Measurements from ENCODE around the gene FAM53B.

The FAM53B gene

DNA sequence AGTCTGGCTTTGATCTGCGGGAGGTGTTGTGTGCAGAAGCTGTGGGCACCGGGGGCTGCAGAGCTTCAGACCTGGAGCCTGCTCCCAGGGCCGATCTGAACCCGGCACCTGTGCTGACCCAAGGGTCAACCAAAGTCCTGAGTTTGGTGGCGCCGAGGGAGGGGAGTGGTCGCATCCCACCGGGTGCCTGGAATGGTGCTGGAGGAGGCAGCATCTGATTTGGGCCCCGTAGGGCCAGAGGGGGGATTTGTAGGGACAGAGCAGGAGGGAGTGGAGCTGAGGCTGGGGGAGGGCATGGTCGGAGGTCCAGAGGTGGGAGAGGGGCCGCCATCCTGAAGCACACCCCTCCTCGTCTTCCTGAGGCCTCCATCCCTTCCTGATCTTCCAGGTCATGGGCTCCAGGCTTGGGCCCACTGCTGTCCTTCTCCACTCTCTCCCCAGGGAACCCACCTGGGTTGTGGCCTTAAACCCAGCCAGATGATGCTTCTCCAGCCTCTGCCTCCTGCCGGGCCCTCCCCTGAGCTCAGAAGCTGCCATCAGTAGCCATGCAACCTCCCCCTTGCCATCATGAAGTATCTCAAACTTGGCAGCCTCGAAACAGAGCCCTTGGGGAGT is 169.6 kb downstream of the FAM53B start:
- no peak overlapping the region for H3K4me3 ChIP-seq (ENCODE audit: low read depth, low read length)
- H3K36me3 ChIP-seq (ENCODE audit: control insufficient read depth, insufficient read depth, low read length) = no peaks in the 10 kb centered on the region
- no peak overlapping the region for H3K27ac ChIP-seq (ENCODE audit: low read depth, low read length)
- no peaks in the 10 kb centered on the region for H3K9me3 ChIP-seq (ENCODE audit: control insufficient read depth, insufficient read depth, low read length)
- H3K9ac ChIP-seq (ENCODE audit: low read depth, low read length) = no peak overlapping the region
- H3K4me1 ChIP-seq (ENCODE audit: control insufficient read depth, insufficient read depth, low read length) = no peaks in the 10 kb centered on the region
- H3K27me3 ChIP-seq (ENCODE audit: control insufficient read depth, insufficient read depth, low read length) = no peaks in the 10 kb centered on the region

DNA sequence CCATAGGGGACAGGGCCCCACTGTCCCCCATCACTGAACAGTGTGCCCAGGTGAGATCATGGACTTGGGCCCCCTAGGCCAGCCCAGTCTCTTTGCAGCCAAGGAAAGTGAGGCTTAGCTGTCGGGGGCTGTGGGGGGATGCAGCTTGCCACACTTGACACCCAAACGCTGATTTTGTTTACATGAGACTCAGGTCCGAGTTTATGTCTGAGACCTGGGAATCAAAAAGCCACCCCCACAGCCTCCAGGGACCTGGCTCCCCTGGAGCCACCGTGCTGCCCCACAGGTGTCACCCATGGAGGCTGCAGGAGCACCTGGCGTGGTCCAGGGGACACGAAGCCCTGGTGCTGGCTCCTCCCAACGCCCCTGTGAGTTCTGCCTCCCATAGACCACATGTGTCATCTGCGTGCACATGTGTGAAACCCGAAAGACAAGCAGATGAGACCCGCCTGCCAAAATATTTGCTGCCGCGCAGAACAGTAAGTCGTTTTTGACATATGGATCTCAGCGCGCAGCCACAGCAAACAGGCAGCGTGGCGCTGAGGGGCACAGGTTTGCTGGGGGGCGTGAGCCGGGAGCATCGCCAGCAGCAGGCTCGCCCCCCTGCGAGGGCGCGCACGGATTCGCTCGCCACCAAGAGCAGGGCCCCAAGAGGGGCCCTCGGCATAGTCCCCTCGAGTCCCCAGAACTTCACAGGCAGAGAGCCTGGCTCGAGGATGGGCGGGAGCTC is 170.3 kb downstream of the FAM53B start:
- H3K4me3 ChIP-seq (ENCODE audit: low read depth, low read length) = no peak overlapping the region
- no peak overlapping the region for H3K27ac ChIP-seq (ENCODE audit: low read depth, low read length)
- H3K9me3 ChIP-seq (ENCODE audit: control insufficient read depth, insufficient read depth, low read length) = no peaks in the 10 kb centered on the region
- H3K27me3 ChIP-seq (ENCODE audit: control insufficient read depth, insufficient read depth, low read length) = no peaks in the 10 kb centered on the region
- no peaks in the 10 kb centered on the region for H3K4me1 ChIP-seq (ENCODE audit: control insufficient read depth, insufficient read depth, low read length)
- no peaks in the 10 kb centered on the region for H3K36me3 ChIP-seq (ENCODE audit: control insufficient read depth, insufficient read depth, low read length)
- no peak overlapping the region for H3K9ac ChIP-seq (ENCODE audit: low read depth, low read length)

DNA sequence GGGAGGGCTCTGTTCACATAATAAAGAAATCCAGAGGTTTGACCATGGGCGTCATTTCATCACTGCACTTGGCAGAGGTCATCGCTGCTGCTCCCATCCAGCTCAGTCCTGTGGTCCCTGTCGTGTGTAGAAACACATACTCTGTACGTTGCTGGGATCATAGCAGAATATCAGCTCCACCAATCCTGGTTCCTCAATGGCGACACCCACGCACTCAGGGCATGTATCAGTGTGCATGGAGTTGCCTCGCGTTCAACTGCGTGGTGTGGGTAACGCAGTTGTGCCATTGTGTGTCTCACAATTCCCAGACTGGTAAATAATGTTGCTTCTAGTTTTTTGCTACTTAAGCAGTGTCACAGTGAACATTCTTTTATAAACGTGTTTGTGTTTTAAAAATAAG is 171.4 kb downstream of the FAM53B start:
- Histone ChIP-seq H3K4me3 (ENCODE audit: low read depth, low read length) (no peak overlapping the region), H3K36me3 (ENCODE audit: control insufficient read depth, insufficient read depth, low read length) (no peaks in the 10 kb centered on the region), H3K27me3 (ENCODE audit: control insufficient read depth, insufficient read depth, low read length) (no peaks in the 10 kb centered on the region), H3K9me3 (ENCODE audit: control insufficient read depth, insufficient read depth, low read length) (no peaks in the 10 kb centered on the region), H3K4me1 (ENCODE audit: control insufficient read depth, insufficient read depth, low read length) (no peaks in the 10 kb centered on the region), H3K27ac (ENCODE audit: low read depth, low read length) (no peak overlapping the region), H3K9ac (ENCODE audit: low read depth, low read length) (no peak overlapping the region)

- Histone ChIP-seq H3K27me3 (ENCODE audit: control insufficient read depth, insufficient read depth, low read length) (no peaks in the 10 kb centered on the region), H3K9me3 (ENCODE audit: control insufficient read depth, insufficient read depth, low read length) (no peaks in the 10 kb centered on the region), H3K36me3 (ENCODE audit: control insufficient read depth, insufficient read depth, low read length) (no peaks in the 10 kb centered on the region), H3K4me3 (ENCODE audit: low read depth, low read length) (no peak overlapping the region), H3K4me1 (ENCODE audit: control insufficient read depth, insufficient read depth, low read length) (peaks cover under 1% of the 10 kb centered on the region), H3K27ac (ENCODE audit: low read depth, low read length) (no peak overlapping the region), H3K9ac (ENCODE audit: low read depth, low read length) (no peak overlapping the region)
These were observed 173.5 kb downstream of the FAM53B start for GRCh38 chr10:124570646-124571045.

- Histone ChIP-seq H3K9ac (ENCODE audit: low read depth, low read length) (no peak overlapping the region), H3K4me3 (ENCODE audit: low read depth, low read length) (no peak overlapping the region), H3K4me1 (ENCODE audit: control insufficient read depth, insufficient read depth, low read length) (peaks cover 9% of the 10 kb centered on the region), H3K9me3 (ENCODE audit: control insufficient read depth, insufficient read depth, low read length) (no peaks in the 10 kb centered on the region), H3K27me3 (ENCODE audit: control insufficient read depth, insufficient read depth, low read length) (no peaks in the 10 kb centered on the region), H3K36me3 (ENCODE audit: control insufficient read depth, insufficient read depth, low read length) (no peaks in the 10 kb centered on the region), H3K27ac (ENCODE audit: low read depth, low read length) (no peak overlapping the region)
These were observed 174.3 kb downstream of the FAM53B start for GRCh38 chr10:124569623-124570470.

All from HUES48 (cell line).